Measurements from ENCODE around the gene PUM1.

GRCh38 chr1:30982937-30983336, 82.6 kb downstream of the PUM1 start:
- TF ChIP-seq TAF1 (IDR thresholded peaks at IDR 0.05; ENCODE audit: borderline replicate concordance, insufficient read depth, low read length): no peak
- TF ChIP-seq SIN3A (IDR thresholded peaks at IDR 0.05; ENCODE audit: borderline replicate concordance, insufficient read depth, low read length): no peak
- TF ChIP-seq POLR2AphosphoS5 (IDR thresholded peaks at IDR 0.05; ENCODE audit: low read depth, low read length): no peak
- TF ChIP-seq, protein P1, sequence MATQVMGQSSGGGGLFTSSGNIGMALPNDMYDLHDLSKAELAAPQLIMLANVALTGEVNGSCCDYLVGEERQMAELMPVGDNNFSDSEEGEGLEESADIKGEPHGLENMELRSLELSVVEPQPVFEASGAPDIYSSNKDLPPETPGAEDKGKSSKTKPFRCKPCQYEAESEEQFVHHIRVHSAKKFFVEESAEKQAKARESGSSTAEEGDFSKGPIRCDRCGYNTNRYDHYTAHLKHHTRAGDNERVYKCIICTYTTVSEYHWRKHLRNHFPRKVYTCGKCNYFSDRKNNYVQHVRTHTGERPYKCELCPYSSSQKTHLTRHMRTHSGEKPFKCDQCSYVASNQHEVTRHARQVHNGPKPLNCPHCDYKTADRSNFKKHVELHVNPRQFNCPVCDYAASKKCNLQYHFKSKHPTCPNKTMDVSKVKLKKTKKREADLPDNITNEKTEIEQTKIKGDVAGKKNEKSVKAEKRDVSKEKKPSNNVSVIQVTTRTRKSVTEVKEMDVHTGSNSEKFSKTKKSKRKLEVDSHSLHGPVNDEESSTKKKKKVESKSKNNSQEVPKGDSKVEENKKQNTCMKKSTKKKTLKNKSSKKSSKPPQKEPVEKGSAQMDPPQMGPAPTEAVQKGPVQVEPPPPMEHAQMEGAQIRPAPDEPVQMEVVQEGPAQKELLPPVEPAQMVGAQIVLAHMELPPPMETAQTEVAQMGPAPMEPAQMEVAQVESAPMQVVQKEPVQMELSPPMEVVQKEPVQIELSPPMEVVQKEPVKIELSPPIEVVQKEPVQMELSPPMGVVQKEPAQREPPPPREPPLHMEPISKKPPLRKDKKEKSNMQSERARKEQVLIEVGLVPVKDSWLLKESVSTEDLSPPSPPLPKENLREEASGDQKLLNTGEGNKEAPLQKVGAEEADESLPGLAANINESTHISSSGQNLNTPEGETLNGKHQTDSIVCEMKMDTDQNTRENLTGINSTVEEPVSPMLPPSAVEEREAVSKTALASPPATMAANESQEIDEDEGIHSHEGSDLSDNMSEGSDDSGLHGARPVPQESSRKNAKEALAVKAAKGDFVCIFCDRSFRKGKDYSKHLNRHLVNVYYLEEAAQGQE (IDR thresholded peaks at IDR 0.05; ENCODE audit: insufficient read depth in 1 of 2, low read depth in 2 of 2, low read length in 2 of 2): no peak

Data from PFSK-1 (cell line).